HepG2 (cell line): ENCODE results near the gene PFN2. TPM values are rescaled to one million over a fixed set of nuclear protein-coding genes. Genes with fewer than 3 reads are reported as not detected.

Source experiments
- ATAC-seq: fragments of 200-7000 bp; cut with Tn5 transposase; 3 replicates; pipeline ENCODE4 v1.9.1; 2020; ENCODE audit warnings: mild to moderate bottlenecking, moderate library complexity
- BruUV-seq: library from RNA; stranded (reverse); fragments of 400-500 nt; replicated peaks from 2 replicates; lab custom pipeline; 2021; lab: Mats Ljungman, UMichigan
- CTCF ChIA-PET: fragments of 300-600 bp; formaldehyde crosslinking; extraction: SDS; loops from one replicate; lab custom pipeline; 2021; ENCODE audit warnings: low total read pairs, inconsistent platforms, low intra/inter-chr PET ratio; lab: Yijun Ruan, JAX
- POLR2A ChIA-PET: fragments of 350-600 bp; sonication (Branson Sonifier 250); formaldehyde crosslinking; loops from one replicate; lab custom pipeline; 2020; ENCODE audit warnings: antibody characterized with exemption, inconsistent platforms; lab: Yijun Ruan, JAX
- DNase-seq: peaks from one replicate; pipeline ENCODE4 v3.0.0-alpha.2; 2015; ENCODE audit warnings: low spot score
- FAIRE-seq: peaks from 3 replicates; lab custom pipeline; 2011; peaks lifted over from hg19 to GRCh38; lab: Jason Lieb, UNC
- H2AFZ ChIP-seq: one replicate; pipeline ENCODE4 v1.6.1; 2011; ENCODE audit warnings: low read length, inconsistent platforms
- H3K27ac ChIP-seq: fragments of 300-600 bp; 3 replicates; pipeline ENCODE4 v1.8.0; 2011; ENCODE audit warnings: mixed run types, mild to moderate bottlenecking, mixed read lengths, low read length, inconsistent platforms; ENCODE audit not compliant: insufficient read depth; ENCODE audit errors: extremely low read length
- H3K27me3 ChIP-seq, 2 experiments: fragments of 200-600 bp in 1 of 2; 2 replicates in 1 of 2; 3 replicates in 1 of 2; pipeline versions ENCODE4 v1.6.0 to v1.8.0; 2011; ENCODE audit warnings: low read length in 2 of 2, mild to moderate bottlenecking in 2 of 2, moderate library complexity in 2 of 2, inconsistent platforms in 1 of 2; ENCODE audit not compliant: insufficient read depth in 2 of 2, control insufficient read depth in 1 of 2
- H3K36me3 ChIP-seq, 2 experiments: fragments of 200-600 bp in 1 of 2; replicated peaks in 1 of 2; 2 replicates in 1 of 2; 3 replicates in 1 of 2; pipeline versions ENCODE4 v1.5.1 to v1.8.0; 2011; ENCODE audit warnings: low read length in 2 of 2, inconsistent platforms in 1 of 2; ENCODE audit not compliant: insufficient read depth in 2 of 2, control insufficient read depth in 1 of 2
- H3K4me1 ChIP-seq: 2 replicates; pipeline ENCODE4 v1.5.1; 2012; ENCODE audit warnings: low read length, inconsistent platforms; ENCODE audit not compliant: insufficient read depth
- H3K4me2 ChIP-seq: 2 replicates; pipeline ENCODE4 v1.6.0; 2011; ENCODE audit warnings: low read depth, low read length, inconsistent platforms
- H3K4me3 ChIP-seq, 3 experiments: fragments of 200-600 bp in 1 of 3; sonication (generic), shearing (Covaris generic) in 1 of 3; replicated peaks in 1 of 3; 2 replicates each; pipeline ENCODE4 v1.5.1; 2011 to 2016; ENCODE audit warnings: low read length in 3 of 3, inconsistent platforms in 2 of 3, low read depth in 2 of 3, mild to moderate bottlenecking in 2 of 3, control low read depth in 1 of 3, mixed read lengths in 1 of 3; ENCODE audit not compliant: insufficient read depth in 1 of 3
- H3K79me2 ChIP-seq: one replicate; pipeline ENCODE4 v1.6.1; 2011; ENCODE audit warnings: low read length, inconsistent platforms; ENCODE audit not compliant: insufficient read depth
- H3K9ac ChIP-seq: 2 replicates; pipeline ENCODE4 v1.6.0; 2011; ENCODE audit warnings: mild to moderate bottlenecking, low read depth, low read length, inconsistent platforms; ENCODE audit not compliant: insufficient read depth
- H3K9me3 ChIP-seq: 2 replicates; pipeline ENCODE4 v1.5.1; 2012; ENCODE audit warnings: mild to moderate bottlenecking, low read length
- H4K20me1 ChIP-seq: 2 replicates; pipeline ENCODE4 v1.6.0; 2011; ENCODE audit warnings: inconsistent platforms, mild to moderate bottlenecking, low read length, moderate library complexity; ENCODE audit not compliant: insufficient read depth
- ATF7-NPFF ChIP-seq: sonication (generic); formaldehyde crosslinking; IDR thresholded peaks from 2 replicates; pipeline ENCODE4 v1.8.1; 2023; ENCODE audit warnings: mild to moderate bottlenecking, low read depth, missing genetic modification reagents, moderate library complexity
- BHLHE40 ChIP-seq: IDR thresholded peaks from 2 replicates; pipeline ENCODE4 v1.6.1; 2011; ENCODE audit warnings: low read length, improper control_type of control experiment
- HNRNPL ChIP-seq: fragments of 200-400 bp; formaldehyde crosslinking; IDR thresholded peaks from 2 replicates; pipeline ENCODE4 v1.6.1; 2017; ENCODE audit warnings: mild to moderate bottlenecking, low read depth, low read length
- IKZF5 ChIP-seq: IDR thresholded peaks from 2 replicates; pipeline ENCODE4 v1.6.1; 2018; ENCODE audit warnings: missing genetic modification reagents, mild to moderate bottlenecking, missing compliant biosample characterization
- IRF2 ChIP-seq: IDR thresholded peaks from 2 replicates; pipeline ENCODE4 v1.6.1; 2018; ENCODE audit warnings: missing genetic modification reagents, missing compliant biosample characterization
- KAT7 ChIP-seq: IDR thresholded peaks from 2 replicates; pipeline ENCODE4 v1.6.1; 2018; ENCODE audit warnings: borderline replicate concordance, missing compliant biosample characterization
- NR2F1 ChIP-seq, 2 experiments: fragments of 450-650 bp in 1 of 2; formaldehyde crosslinking in 1 of 2; IDR thresholded peaks; 2 replicates each; pipeline versions ENCODE4 v1.5.0 to v1.6.1; 2016 to 2020; ENCODE audit warnings: mild to moderate bottlenecking in 1 of 2, missing compliant biosample characterization in 1 of 2, missing genetic modification reagents in 1 of 2, moderate library complexity in 1 of 2
- PBX3 ChIP-seq: sonication (generic); formaldehyde crosslinking; IDR thresholded peaks from 2 replicates; pipeline ENCODE4 v1.8.1; 2023; ENCODE audit warnings: missing genetic modification reagents, inconsistent platforms, borderline replicate concordance
- RFXANK ChIP-seq: IDR thresholded peaks from 2 replicates; pipeline ENCODE4 v1.6.1; 2016
- SOX5 ChIP-seq: IDR thresholded peaks from 2 replicates; pipeline ENCODE4 v1.6.1; 2016; ENCODE audit warnings: borderline replicate concordance
- ZBTB42 ChIP-seq: sonication (generic); formaldehyde crosslinking; IDR thresholded peaks from 2 replicates; pipeline ENCODE4 v1.5.0; 2020; ENCODE audit warnings: mild to moderate bottlenecking, missing genetic modification reagents
- ZMAT5 ChIP-seq: sonication (generic); formaldehyde crosslinking; IDR thresholded peaks from 2 replicates; pipeline ENCODE4 v1.5.0; 2020; ENCODE audit warnings: mild to moderate bottlenecking, low read depth, missing genetic modification reagents, borderline replicate concordance
- ZNF766 ChIP-seq: sonication (generic); formaldehyde crosslinking; IDR thresholded peaks from 2 replicates; pipeline ENCODE4 v1.5.0; 2020; ENCODE audit warnings: missing genetic modification reagents, borderline replicate concordance
- ZSCAN21 ChIP-seq: sonication (generic); formaldehyde crosslinking; IDR thresholded peaks from 2 replicates; pipeline ENCODE4 v1.8.0; 2022; ENCODE audit warnings: mild to moderate bottlenecking, missing genetic modification reagents, moderate library complexity, borderline replicate concordance
- WGBS: methylation state at CpG from one replicate; pipeline ENCODE4 v1.1.6; 2017; ENCODE audit warnings: low lambda C conversion rate; 5-methylcytosine and 5-hydroxymethylcytosine counted together
- in situ Hi-C: cut with HindIII; loops from 2 replicates; pipeline ENCODE4 v1.10.0; 2017; ENCODE audit warnings: low pct_unique_long_range_greater_than_20kb; ENCODE audit not compliant: extremely low pct_ligation_motif_present
- intact Hi-C: fragments of 100-400 bp; cut with micrococcal nuclease; formaldehyde crosslinking; loops from one replicate; pipeline ENCODE4 v1.10.0; 2022; ENCODE audit not compliant: unreplicated experiment
- polyA plus RNA-seq, 8 experiments: library from polyadenylated mRNA; depleted of rRNA in 3 of 8; stranded (reverse) in 7 of 8; unstranded in 1 of 8; fragments of >200 nt; fragmentation: Illumina TruSeq in 4 of 8; extraction: Trizol in 4 of 8; gene quantifications; 2 replicates each; pipeline versions ENCODE4 v1.2.1 to v1.2.3, GENCODE V29; 2011 to 2016; ENCODE audit warnings: low read depth in 4 of 8, missing spikeins in 1 of 8, mixed read lengths in 1 of 8; ENCODE audit not compliant: insufficient read depth in 1 of 8
- total RNA-seq, 5 experiments: library from RNA; depleted of rRNA; stranded (reverse); fragments of >200 nt; fragmentation: Illumina TruSeq; extraction: Trizol; gene quantifications; 2 replicates each; pipeline ENCODE4 v1.2.3, GENCODE V29; 2016; ENCODE audit warnings: low read depth in 1 of 5

Gene PFN2
- total and polyA plus RNA-seq, 2 of the 13 experiments (the other 11 are each of a cell fraction or from before 2014, with no cell fraction given) = 57.3 to 150 TPM

- WGBS = 100% methylated on average over 1 of the region's 1 CpG
- CTCF ChIA-PET = no interaction called here
- Histone ChIP-seq H3K4me2 (no peak overlapping the region), H3K36me3 (peaks cover 0 to 8% of the 10 kb centered on the region in 2 experiments; a peak in 2 of 5 replicates), H3K4me3 (no peak overlapping the region), H2AFZ (no peak overlapping the region), H3K27me3 (no peaks in the 10 kb centered on the region), H3K79me2 (no peaks in the 10 kb centered on the region), H4K20me1 (no peaks in the 10 kb centered on the region; the same call in 1 of the 2 replicates), H3K4me1 (no peaks in the 10 kb centered on the region), H3K27ac (no peak overlapping the region), H3K9me3 (no peaks in the 10 kb centered on the region), H3K9ac (no peak overlapping the region)
- no peak for TF ChIP-seq RFXANK (CRISPR knock-in tag)
- no peak for TF ChIP-seq BHLHE40
- TF ChIP-seq HNRNPL = no peak
- no peak for TF ChIP-seq IRF2
- TF ChIP-seq NR2F1 (CRISPR knock-in tag; IDR thresholded peaks at IDR 0.05) = no peak
- DNase-seq (no peak), ATAC-seq (no peak), FAIRE-seq (no peak)
- no TSS peak for BruUV-seq
- POLR2A ChIA-PET = no interaction called here
- intact Hi-C loops = no loop called here
- in situ Hi-C loops = no loop called here
Measured at GRCh38 chr3:149941946-149942345, 28.7 kb downstream of the PFN2 start.

- BruUV-seq = no TSS peak
- in situ Hi-C loops = no loop called here
- no peak for ATAC-seq
Measured at GRCh38 chr3:149941186-149941585, 29.5 kb downstream of the PFN2 start.

More at GRCh38 chr3:149941186-149941585, 29.5 kb downstream of the PFN2 start:
- H3K4me2 ChIP-seq = no peak overlapping the region
- no peaks in the 10 kb centered on the region for H3K4me1 ChIP-seq
- H2AFZ ChIP-seq = no peak overlapping the region
- TF ChIP-seq PBX3 (CRISPR knock-in tag) (no peak), KAT7 (CRISPR knock-in tag) (no peak), ATF7-NPFF (no peak), SOX5 (CRISPR knock-in tag) (no peak), ZNF766 (no peak), ZBTB42 (no peak), ZSCAN21 (CRISPR knock-in tag) (no peak), IKZF5 (CRISPR knock-in tag) (no peak), ZMAT5 (no peak)
- no peak for FAIRE-seq
- DNase-seq = no peak
- ChIA-PET CTCF (no interaction called here), POLR2A (no interaction called here)
- no peaks in the 10 kb centered on the region for H3K27me3 ChIP-seq
- 95% methylated on average over 2 of the region's 2 CpGs for WGBS
- intact Hi-C loops = no loop called here
- no peaks in the 10 kb centered on the region; the same call in 1 of the 2 replicates for H4K20me1 ChIP-seq
- peaks cover 0 to 8% of the 10 kb centered on the region in 2 experiments; a peak in 2 of 5 replicates for H3K36me3 ChIP-seq
- no peak overlapping the region for H3K9ac ChIP-seq
- no peaks in the 10 kb centered on the region for H3K9me3 ChIP-seq
- no peaks in the 10 kb centered on the region for H3K79me2 ChIP-seq
- H3K4me3 ChIP-seq = no peak overlapping the region
- no peak overlapping the region for H3K27ac ChIP-seq
